H4 (cell line): ENCODE data around the gene FOXP1. TPM values are rescaled to one million over a fixed set of nuclear protein-coding genes. Genes with fewer than 3 reads are reported as not detected.

Source experiments
- DNase-seq: peaks from one replicate; pipeline ENCODE4 v3.0.0-alpha.2; 2015; ENCODE audit warnings: low spot score
- total RNA-seq: library from RNA; depleted of rRNA; stranded (reverse); fragments of >200 nt; shearing (Covaris generic); gene quantifications from 2 replicates; pipeline ENCODE4 v1.2.3, GENCODE V29; 2014

The FOXP1 gene
- total RNA-seq, 1 experiment from 2014 or later: 15.9 TPM

- DNase-seq: no peak
These were observed 433.3 kb downstream of the FOXP1 start for GRCh38 chr3:71149959-71150954.

GRCh38 chr3:71148455-71149060, 435.0 kb downstream of the FOXP1 start:
- no peak for DNase-seq

- DNase-seq: no peak
These were observed 436.9 kb downstream of the FOXP1 start for GRCh38 chr3:71146673-71147072.

- DNase-seq: no peak
These were observed 437.6 kb downstream of the FOXP1 start for GRCh38 chr3:71145954-71146353.

GRCh38 chr3:71144525-71145253, 438.8 kb downstream of the FOXP1 start:
- DNase-seq: no peak

GRCh38 chr3:71143493-71143892, 440.0 kb downstream of the FOXP1 start:
- DNase-seq: no peak

- DNase-seq: peak; percentile 22
These were observed 440.9 kb downstream of the FOXP1 start for GRCh38 chr3:71142441-71143161.

- no peak for DNase-seq
These were observed 443.1 kb downstream of the FOXP1 start for GRCh38 chr3:71140477-71140876.

- DNase-seq: no peak
These were observed 444.0 kb downstream of the FOXP1 start for GRCh38 chr3:71139496-71139895.

GRCh38 chr3:71138410-71138809, 445.1 kb downstream of the FOXP1 start:
- DNase-seq: no peak

- DNase-seq: no peak
These were observed 447.3 kb downstream of the FOXP1 start for GRCh38 chr3:71136276-71136675.

- DNase-seq: no peak
These were observed 448.0 kb downstream of the FOXP1 start for GRCh38 chr3:71135373-71136088.

GRCh38 chr3:71134521-71134920, 449.0 kb downstream of the FOXP1 start:
- no peak for DNase-seq

- DNase-seq: no peak
These were observed 449.7 kb downstream of the FOXP1 start for GRCh38 chr3:71133865-71134264.

GRCh38 chr3:71132995-71133730, 450.4 kb downstream of the FOXP1 start:
- DNase-seq: peak; percentile 21

- DNase-seq: no peak
These were observed 451.9 kb downstream of the FOXP1 start for GRCh38 chr3:71131375-71132314.

GRCh38 chr3:71130471-71131374, 452.8 kb downstream of the FOXP1 start:
- DNase-seq: peak; percentile 85
